DOHH2 (cell line): Measurements from ENCODE around the gene MRPL38.
A peak's percentile ranks its signal among the peaks of the same experiment; 100 is the strongest.

ENCODE experiments used
- H3F3A ChIP-seq: fragments of 200-600 bp; sonication (generic), shearing (Covaris generic); 2 replicates; pipeline ENCODE4 v1.6.0; 2016; ENCODE audit warnings: antibody characterized with exemption, mild to moderate bottlenecking; ENCODE audit not compliant: control insufficient read depth, insufficient read depth
- H3K27ac ChIP-seq: fragments of 200-600 bp; sonication (generic); 2 replicates; pipeline ENCODE4 v1.5.1; 2014; ENCODE audit warnings: low read depth, mild to moderate bottlenecking, low read length, moderate library complexity
- H3K27me3 ChIP-seq: fragments of 200-600 bp; sonication (generic); 2 replicates; pipeline ENCODE4 v1.6.1; 2014; ENCODE audit warnings: mild to moderate bottlenecking, low read length, mixed read lengths; ENCODE audit not compliant: control insufficient read depth
- H3K36me3 ChIP-seq: fragments of 200-600 bp; sonication (generic); 2 replicates; pipeline ENCODE4 v1.6.1; 2014; ENCODE audit warnings: mild to moderate bottlenecking, low read length, moderate library complexity, mixed read lengths; ENCODE audit not compliant: control insufficient read depth
- H3K4me1 ChIP-seq: fragments of 200-600 bp; sonication (generic); 2 replicates; pipeline ENCODE4 v1.6.1; 2014; ENCODE audit warnings: mild to moderate bottlenecking, low read length, mixed read lengths; ENCODE audit not compliant: control insufficient read depth
- H3K4me2 ChIP-seq: fragments of 200-600 bp; sonication (generic); 2 replicates; pipeline ENCODE4 v1.6.0; 2014; ENCODE audit warnings: mild to moderate bottlenecking, low read length, moderate library complexity
- H3K4me3 ChIP-seq: fragments of 200-600 bp; sonication (generic); 2 replicates; pipeline ENCODE4 v1.5.1; 2014; ENCODE audit warnings: mild to moderate bottlenecking, low read length, mixed read lengths
- H3K79me2 ChIP-seq: fragments of 200-600 bp; sonication (generic); 2 replicates; pipeline ENCODE4 v1.6.1; 2014; ENCODE audit warnings: mild to moderate bottlenecking, low read length, mixed read lengths; ENCODE audit not compliant: control insufficient read depth
- H3K9me2 ChIP-seq: fragments of 200-600 bp; sonication (generic); replicated peaks from 2 replicates; pipeline ENCODE4 v1.6.1; 2014; ENCODE audit warnings: mild to moderate bottlenecking, low read length, mixed read lengths; ENCODE audit not compliant: control insufficient read depth
- H3K9me3 ChIP-seq: fragments of 200-600 bp; sonication (generic); 2 replicates; pipeline ENCODE4 v1.6.1; 2014; ENCODE audit warnings: antibody characterized with exemption, low read length, mixed read lengths; ENCODE audit not compliant: control insufficient read depth, insufficient read depth
- H4K20me1 ChIP-seq: fragments of 200-600 bp; sonication (generic); 2 replicates; pipeline ENCODE4 v1.6.0; 2014; ENCODE audit warnings: low read depth, mild to moderate bottlenecking, antibody characterized with exemption, low read length, moderate library complexity; ENCODE audit not compliant: control insufficient read depth, insufficient read depth
- EZH2phosphoT487 ChIP-seq: fragments of 200-600 bp; sonication (generic); IDR thresholded peaks from 2 replicates; pipeline ENCODE4 v1.6.1; 2017; ENCODE audit warnings: borderline replicate concordance, mild to moderate bottlenecking, antibody characterized with exemption, low read length, moderate library complexity, mixed read lengths
- TF ChIP-seq, protein P1 (sequence below): fragments of 200-600 bp; sonication (generic); IDR thresholded peaks from one replicate; pipeline ENCODE4 v1.5.1; 2014; ENCODE audit warnings: antibody characterized with exemption, mild to moderate bottlenecking, low read depth, low read length; ENCODE audit not compliant: poor library complexity, severe bottlenecking

Gene MRPL38

DNA sequence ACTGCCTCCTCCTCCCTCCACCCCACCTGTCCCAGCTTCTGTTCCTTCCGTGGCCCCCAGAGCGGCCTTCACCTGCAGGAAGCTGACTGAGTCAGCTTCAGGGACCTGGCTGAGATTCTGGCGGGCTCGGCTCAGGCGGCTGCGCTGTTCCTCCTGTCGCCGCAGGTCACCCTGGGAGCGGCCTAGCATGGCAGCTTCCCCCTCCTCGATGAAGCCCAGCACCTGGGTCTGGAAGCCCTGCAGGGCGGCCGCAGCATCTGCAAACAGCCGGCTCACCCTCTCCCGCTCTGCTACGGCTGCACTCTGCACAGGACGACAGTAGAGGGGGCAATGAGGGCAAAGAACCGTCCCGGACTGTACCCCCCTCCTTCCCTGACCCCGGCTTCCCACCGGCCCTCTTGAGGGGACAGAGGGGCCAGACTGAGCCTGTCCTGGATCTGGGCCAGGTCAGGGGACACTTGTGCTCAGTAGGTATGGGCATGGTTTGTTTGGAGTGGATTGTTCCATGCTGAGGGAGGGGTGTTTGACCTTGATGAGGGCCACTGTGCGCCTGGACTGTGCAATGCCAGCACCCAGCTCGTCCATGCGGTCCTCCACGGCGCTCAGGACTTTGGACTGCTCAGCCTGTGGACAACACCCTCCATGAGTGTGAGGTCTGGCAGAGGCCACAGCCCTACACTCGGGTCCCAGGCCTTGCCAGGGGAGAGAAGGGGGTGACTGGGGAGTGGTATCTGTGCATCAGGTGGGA is 28.3 kb downstream of the MRPL38 start:
- Histone ChIP-seq H3K9me3 (no peaks in the 10 kb centered on the region), H3K4me3 (peak overlapping the region; percentile 75), H3K4me1 (peaks cover 40% of the 10 kb centered on the region), H4K20me1 (no peaks in the 10 kb centered on the region), H3K79me2 (peaks cover 15% of the 10 kb centered on the region), H3F3A (0 out of 2 replicates have a peak, but pooled peaks cover 6% of the 10 kb centered on the region), H3K36me3 (peaks cover 10% of the 10 kb centered on the region), H3K27me3 (peaks cover 9% of the 10 kb centered on the region), H3K27ac (peak overlapping the region; percentile 80), H3K4me2 (peak overlapping the region; percentile 98), H3K9me2 (no peaks in the 10 kb centered on the region)
- TF ChIP-seq EZH2phosphoT487, result no peak
- TF ChIP-seq, protein P1, sequence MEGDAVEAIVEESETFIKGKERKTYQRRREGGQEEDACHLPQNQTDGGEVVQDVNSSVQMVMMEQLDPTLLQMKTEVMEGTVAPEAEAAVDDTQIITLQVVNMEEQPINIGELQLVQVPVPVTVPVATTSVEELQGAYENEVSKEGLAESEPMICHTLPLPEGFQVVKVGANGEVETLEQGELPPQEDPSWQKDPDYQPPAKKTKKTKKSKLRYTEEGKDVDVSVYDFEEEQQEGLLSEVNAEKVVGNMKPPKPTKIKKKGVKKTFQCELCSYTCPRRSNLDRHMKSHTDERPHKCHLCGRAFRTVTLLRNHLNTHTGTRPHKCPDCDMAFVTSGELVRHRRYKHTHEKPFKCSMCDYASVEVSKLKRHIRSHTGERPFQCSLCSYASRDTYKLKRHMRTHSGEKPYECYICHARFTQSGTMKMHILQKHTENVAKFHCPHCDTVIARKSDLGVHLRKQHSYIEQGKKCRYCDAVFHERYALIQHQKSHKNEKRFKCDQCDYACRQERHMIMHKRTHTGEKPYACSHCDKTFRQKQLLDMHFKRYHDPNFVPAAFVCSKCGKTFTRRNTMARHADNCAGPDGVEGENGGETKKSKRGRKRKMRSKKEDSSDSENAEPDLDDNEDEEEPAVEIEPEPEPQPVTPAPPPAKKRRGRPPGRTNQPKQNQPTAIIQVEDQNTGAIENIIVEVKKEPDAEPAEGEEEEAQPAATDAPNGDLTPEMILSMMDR, result peak; percentile 74

DNA sequence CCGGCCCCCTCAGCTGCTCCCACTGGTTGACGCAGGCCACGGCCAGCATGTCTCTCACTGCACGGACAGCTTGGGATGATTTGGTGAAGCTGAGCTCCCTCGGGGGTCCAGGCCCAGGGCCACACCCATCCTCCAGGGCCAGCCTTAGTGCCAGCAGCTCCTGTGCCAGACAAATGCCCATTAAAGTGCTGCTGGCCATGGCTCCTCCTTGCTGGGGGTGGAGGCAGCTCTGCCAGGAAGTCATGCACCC is 28.8 kb downstream of the MRPL38 start:
- peaks cover 40% of the 10 kb centered on the region for H3K4me1 ChIP-seq
- H3K9me2 ChIP-seq, result no peaks in the 10 kb centered on the region
- H3K9me3 ChIP-seq, result no peaks in the 10 kb centered on the region
- H3K4me3 ChIP-seq, result peak overlapping the region; percentile 75
- no peaks in the 10 kb centered on the region for H4K20me1 ChIP-seq
- peaks cover 10% of the 10 kb centered on the region for H3K36me3 ChIP-seq
- TF ChIP-seq EZH2phosphoT487, result no peak
- TF ChIP-seq, protein P1, result no peak
- H3K4me2 ChIP-seq, result peak overlapping the region; percentile 98
- H3K27ac ChIP-seq, result peak overlapping the region; percentile 80
- H3F3A ChIP-seq, result 0 out of 2 replicates have a peak, but pooled peaks cover 6% of the 10 kb centered on the region
- peaks cover 8% of the 10 kb centered on the region for H3K27me3 ChIP-seq
- H3K79me2 ChIP-seq, result peaks cover 15% of the 10 kb centered on the region

DNA sequence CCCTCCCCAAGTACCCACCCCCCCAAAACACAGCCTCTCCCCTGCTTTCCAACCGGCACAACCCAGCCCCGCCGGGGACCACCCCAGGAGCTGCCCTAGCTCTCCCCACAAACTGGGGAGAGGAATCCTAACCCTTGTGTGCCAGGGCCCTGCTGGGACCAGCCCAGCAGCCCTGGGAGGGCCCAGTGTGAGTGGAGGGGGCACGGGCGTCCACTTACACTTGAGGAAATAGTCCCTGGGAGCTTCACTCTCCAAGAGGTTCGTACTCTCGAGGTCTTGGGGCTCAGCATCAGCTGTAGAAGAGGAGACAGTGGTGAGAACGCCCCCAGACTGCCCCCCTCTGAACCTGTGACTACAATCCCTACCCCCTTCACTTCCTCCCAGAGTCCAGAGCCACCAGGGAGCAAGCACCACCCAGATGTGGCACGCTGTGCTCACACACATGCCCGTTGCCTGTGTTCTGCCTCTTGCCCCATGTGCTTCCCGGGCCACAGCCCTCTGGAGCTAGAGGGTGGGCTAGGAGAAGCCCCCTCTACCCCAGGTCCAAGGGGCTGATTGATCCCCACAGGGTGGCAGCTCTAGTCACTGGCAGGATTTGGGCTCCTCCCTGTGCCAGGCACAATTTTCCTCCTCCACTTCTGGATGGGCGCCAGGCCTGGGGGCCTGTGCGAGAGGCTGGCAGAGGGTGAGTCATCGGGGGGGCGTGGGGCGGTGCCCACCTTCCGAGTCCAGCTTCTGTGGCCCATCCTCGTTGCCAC is 29.3 kb downstream of the MRPL38 start:
- peak overlapping the region; percentile 98 for H3K4me2 ChIP-seq
- H3K36me3 ChIP-seq, result peaks cover 10% of the 10 kb centered on the region
- peaks cover 15% of the 10 kb centered on the region for H3K79me2 ChIP-seq
- H3K4me3 ChIP-seq, result peak overlapping the region; percentile 75
- peaks cover 40% of the 10 kb centered on the region for H3K4me1 ChIP-seq
- H3K27me3 ChIP-seq, result peaks cover 8% of the 10 kb centered on the region
- no peaks in the 10 kb centered on the region for H3K9me2 ChIP-seq
- H3K9me3 ChIP-seq, result no peaks in the 10 kb centered on the region
- TF ChIP-seq, protein P1, result no peak
- no peak for TF ChIP-seq EZH2phosphoT487
- H4K20me1 ChIP-seq, result no peaks in the 10 kb centered on the region
- peak overlapping the region; percentile 80 for H3K27ac ChIP-seq
- H3F3A ChIP-seq, result 0 out of 2 replicates have a peak, but pooled peaks cover 6% of the 10 kb centered on the region
